Panc1 (cell line): ENCODE data around the gene ZNF808.

ENCODE experiments used
- CTCF ChIP-seq: fragments of 450-650 bp; IDR thresholded peaks from 2 replicates; pipeline ENCODE4 v1.5.1; 2017; ENCODE audit warnings: mild to moderate bottlenecking
- POLR2AphosphoS5 ChIP-seq: IDR thresholded peaks from 2 replicates; pipeline ENCODE4 v1.6.1; 2012; ENCODE audit warnings: mild to moderate bottlenecking, low read depth, low read length, moderate library complexity
- REST ChIP-seq, 2 experiments: IDR thresholded peaks; 2 replicates each; pipeline ENCODE4 v1.6.1; 2011 to 2012; ENCODE audit warnings: low read depth in 2 of 2, control low read depth in 1 of 2, low read length in 1 of 2, mild to moderate bottlenecking in 1 of 2, moderate library complexity in 1 of 2; ENCODE audit not compliant: insufficient read depth in 1 of 2
- TCF7L2 ChIP-seq: IDR thresholded peaks from 2 replicates; pipeline ENCODE4 v1.6.1; 2011; ENCODE audit warnings: mild to moderate bottlenecking, low read depth, low read length, inconsistent platforms

GRCh38 chr19:52566588-52566987 lies 39.1 kb downstream of the ZNF808 start:
- TF ChIP-seq CTCF (no peak), REST (IDR thresholded peaks at IDR 0.05; ENCODE audit: insufficient read depth in 1 of 2, low read depth in 2 of 2, low read length in 1 of 2) (no peak), POLR2AphosphoS5 (no peak), TCF7L2 (no peak)
